MCF 10A (cell line): ENCODE results near the gene RPL14. TPM values are rescaled to one million over a fixed set of nuclear protein-coding genes. Genes with fewer than 3 reads are reported as not detected.

Experiments used
- BruUV-seq: library from RNA; stranded (reverse); fragments of 400-500 nt; replicated peaks from 2 replicates; lab custom pipeline; 2021; lab: Mats Ljungman, UMichigan
- CTCF ChIA-PET: fragments of 300-600 bp; sonication (Branson Sonifier 250); formaldehyde crosslinking; extraction: SDS; loops from one replicate; lab custom pipeline; 2021; ENCODE audit warnings: antibody characterized with exemption, inconsistent platforms; lab: Yijun Ruan, JAX
- POLR2A ChIA-PET: fragments of 300-600, 350-650 bp; sonication (Branson Sonifier 250); formaldehyde crosslinking; extraction: SDS; loops from one replicate; lab custom pipeline; 2020; ENCODE audit warnings: antibody characterized with exemption, inconsistent platforms; lab: Yijun Ruan, JAX
- DNase-seq: peaks from one replicate; pipeline ENCODE4 v3.0.0-alpha.2; 2018; ENCODE audit not compliant: unreplicated experiment
- H3K27ac Mint-ChIP-seq: one replicate; pipeline ENCODE4 v1.8.0; 2022; ENCODE audit warnings: mild to moderate bottlenecking, low read depth, mixed read lengths; ENCODE audit not compliant: unreplicated experiment
- H3K27me3 Mint-ChIP-seq: one replicate; pipeline ENCODE4 v1.8.0; 2022; ENCODE audit warnings: mixed read lengths; ENCODE audit not compliant: insufficient read depth, unreplicated experiment
- H3K36me3 Mint-ChIP-seq: one replicate; pipeline ENCODE4 v1.8.0; 2022; ENCODE audit warnings: mild to moderate bottlenecking, moderate library complexity, mixed read lengths; ENCODE audit not compliant: insufficient read depth, unreplicated experiment
- H3K4me1 Mint-ChIP-seq: one replicate; pipeline ENCODE4 v1.8.0; 2022; ENCODE audit warnings: mixed read lengths; ENCODE audit not compliant: insufficient read depth, unreplicated experiment
- H3K4me3 Mint-ChIP-seq: one replicate; pipeline ENCODE4 v1.8.0; 2022; ENCODE audit warnings: mild to moderate bottlenecking, moderate library complexity, mixed read lengths; ENCODE audit not compliant: unreplicated experiment
- H3K9me3 Mint-ChIP-seq: one replicate; pipeline ENCODE4 v1.8.0; 2022; ENCODE audit warnings: mixed read lengths; ENCODE audit not compliant: unreplicated experiment
- CTCF ChIP-seq: fragments of 200-600 bp; IDR thresholded peaks from one replicate; pipeline ENCODE4 v1.8.0; 2022; ENCODE audit warnings: antibody characterized with exemption, mild to moderate bottlenecking; ENCODE audit not compliant: unreplicated experiment
- intact Hi-C: fragments of 100-400 bp; cut with micrococcal nuclease; formaldehyde crosslinking; loops from 2 replicates; pipeline ENCODE4 v1.14.1; 2022
- total RNA-seq: library from RNA; stranded (reverse); gene quantifications from 2 replicates; pipeline ENCODE4 v1.2.3, GENCODE V29; 2022

The RPL14 gene
- total RNA-seq, 1 experiment from 2014 or later, result 3,024 TPM

GRCh38 chr3:40504636-40505430 is 47.7 kb downstream of the RPL14 start:
- intact Hi-C loops, result loop anchor here (2.0 kb wide), 3 partner anchors 20 to 52 kb away; partner anchors contain the start of genes ZNF619 and ZNF621
- POLR2A ChIA-PET, result interaction anchor here (0.7 to 5.2 kb wide), 10 partner anchors 17 to 1687 kb away, joined by 3 to 41 read pairs (median 4); partner anchors contain the start of genes RPL14, ZNF619 and ZNF621
- CTCF ChIA-PET, result interaction anchor here (0.5 to 1.2 kb wide), 9 partner anchors 8 to 1373 kb away, joined by 3 to 4 read pairs (median 3); no protein-coding TSS in a partner anchor
- Mint-ChIP-seq H3K36me3 (no peaks in the 10 kb centered on the region), H3K27me3 (no peaks in the 10 kb centered on the region), H3K27ac (peak overlapping the region; percentile 70), H3K4me1 (peaks cover 13% of the 10 kb centered on the region), H3K9me3 (no peaks in the 10 kb centered on the region), H3K4me3 (peak overlapping the region; percentile 77)
- no TSS peak for BruUV-seq
- DNase-seq, result peak; percentile 96
- no peak for TF ChIP-seq CTCF

DNA sequence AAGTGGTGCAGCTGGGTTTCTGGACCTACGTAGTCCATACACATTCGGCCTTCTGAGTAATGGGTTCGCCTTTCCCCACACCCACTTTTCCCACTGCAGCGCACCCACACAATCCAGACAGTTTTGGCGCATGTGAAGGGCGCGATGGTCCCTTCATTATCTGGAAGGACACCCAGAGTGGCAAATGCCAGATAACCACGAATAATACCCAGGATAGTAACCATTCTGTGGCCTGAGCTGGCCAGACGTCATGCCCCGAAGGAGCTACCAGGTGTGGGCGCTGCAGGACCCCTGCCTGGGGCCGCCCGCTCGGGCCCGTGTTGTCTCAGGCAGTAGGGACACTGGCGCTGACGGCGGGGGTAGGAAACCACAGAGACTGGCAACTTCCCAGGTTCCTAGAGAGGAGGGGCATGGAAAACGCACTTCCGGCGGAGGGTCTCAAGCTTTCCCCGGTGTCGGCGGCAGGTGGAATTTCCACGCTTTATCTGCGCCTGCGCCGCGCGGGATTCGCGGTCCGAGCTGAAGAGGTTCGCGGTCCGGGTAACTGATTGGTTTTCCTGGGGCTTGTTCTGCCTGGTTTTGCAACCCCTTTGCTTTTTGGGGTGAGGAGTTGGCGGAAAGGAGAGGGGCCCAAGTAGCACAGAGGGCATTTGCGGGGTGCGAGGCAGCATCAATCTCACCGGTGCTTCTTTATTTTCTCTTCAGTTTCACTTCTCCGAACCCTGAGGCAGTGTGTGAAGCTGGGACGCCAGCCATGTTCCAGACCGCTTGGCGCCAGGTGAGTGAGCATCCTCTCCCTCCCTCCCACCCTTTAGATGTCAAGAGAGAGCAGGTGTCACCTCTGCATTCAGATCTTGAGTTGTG is 48.7 kb downstream of the RPL14 start, which contains the start of gene ZNF620:
ZNF620 (plus strand) TSS at position 441 of the 864 bp plus-strand sequence; CDS start at position 755, 314 bp downstream.
- POLR2A ChIA-PET, result interaction anchor here (0.7 to 5.2 kb wide), 7 partner anchors 19 to 1686 kb away, joined by 3 to 41 read pairs (median 7); partner anchors contain the start of genes RPL14 and ZNF621
- TF ChIP-seq CTCF, result no peak
- intact Hi-C loops, result loop anchor here (2.0 kb wide), 3 partner anchors 19 to 53 kb away; partner anchors contain the start of genes ZNF619 and ZNF621
- Mint-ChIP-seq H3K4me3 (peak within 1 kb of the TSS; percentile 77), H3K36me3 (peaks cover 4% of the 10 kb centered on the region), H3K9me3 (no peaks in the 10 kb centered on the region), H3K4me1 (peaks cover 13% of the 10 kb centered on the region), H3K27me3 (no peaks in the 10 kb centered on the region), H3K27ac (peak within 1 kb of the TSS; percentile 70)
- peak; percentile 48 for DNase-seq
- CTCF ChIA-PET, result interaction anchor here (0.5 to 1.2 kb wide), 8 partner anchors 9 to 1436 kb away, joined by 3 to 4 read pairs (median 3); no protein-coding TSS in a partner anchor
- BruUV-seq, result no TSS peak

GRCh38 chr3:40511031-40511718 is 54.0 kb downstream of the RPL14 start:
- TF ChIP-seq CTCF, result no peak
- CTCF ChIA-PET, result interaction anchor here (1.0 kb wide), 1 partner anchor 31 kb away, joined by 3 read pairs; no protein-coding TSS in a partner anchor
- BruUV-seq, result no TSS peak
- Mint-ChIP-seq H3K4me1 (peaks cover 5% of the 10 kb centered on the region), H3K36me3 (peaks cover 4% of the 10 kb centered on the region), H3K27ac (no peak overlapping the region), H3K4me3 (no peak overlapping the region), H3K27me3 (no peaks in the 10 kb centered on the region), H3K9me3 (no peaks in the 10 kb centered on the region)
- POLR2A ChIA-PET, result no interaction called here
- no peak for DNase-seq
- intact Hi-C loops, result no loop called here
